Testis (tissue), 3 donors: ENCODE data around the gene LHX3. TPM values are rescaled to one million over a fixed set of nuclear protein-coding genes. Genes with fewer than 3 reads are reported as not detected.

Experiments
- DNase-seq: peaks from one replicate; pipeline ENCODE4 v3.0.0-alpha.2; 2019
- H3K27ac ChIP-seq, 2 donors: fragments of 200-600 bp; sonication (generic); one replicate each; pipeline ENCODE4 v1.5.1; 2019
- H3K27me3 ChIP-seq: fragments of 200-600 bp; sonication (generic); one replicate; pipeline ENCODE4 v1.5.1; 2019
- H3K36me3 ChIP-seq: fragments of 200-600 bp; sonication (generic); one replicate; pipeline ENCODE4 v1.5.1; 2017; ENCODE audit warnings: low read depth; ENCODE audit errors: missing control alignments
- H3K4me1 ChIP-seq: fragments of 200-600 bp; sonication (generic); one replicate; pipeline ENCODE4 v1.5.1; 2019
- H3K4me3 ChIP-seq, 2 donors: fragments of 200-600 bp; sonication (generic); one replicate each; pipeline ENCODE4 v1.5.1; 2017 to 2019
- H3K9me3 ChIP-seq: fragments of 200-600 bp; sonication (generic); one replicate; pipeline ENCODE4 v1.5.1; 2017
- POLR2A ChIP-seq: fragments of 450-650 bp; IDR thresholded peaks from one replicate; pipeline ENCODE4 v1.6.1; 2017; ENCODE audit warnings: antibody characterized with exemption, mild to moderate bottlenecking, moderate library complexity
- WGBS, 2 donors: methylation state at CpG; one replicate each; pipeline ENCODE4 v1.1.5; 2018; 5-methylcytosine and 5-hydroxymethylcytosine counted together
- intact Hi-C: fragments of 100-400 bp; cut with DNase I; formaldehyde crosslinking; loops from one replicate; pipeline ENCODE4 v1.15.1; 2023; ENCODE audit warnings: low total_unique reads
- polyA plus RNA-seq: library from polyadenylated mRNA; stranded (reverse); fragments of 350-450 nt; fragmentation: Illumina TruSeq; extraction: RNeasy Lipid Tissue Mini Kit (QIAGEN cat#74804); gene quantifications from one replicate; pipeline ENCODE4 v1.2.3, GENCODE V29; 2014; ENCODE audit warnings: low read depth, low replicate concordance; ENCODE audit not compliant: insufficient read depth
- total RNA-seq, 2 donors: library from RNA; depleted of rRNA; stranded (reverse); fragments of >200 nt; gene quantifications; one replicate each; pipeline ENCODE4 v1.2.3, GENCODE V29; 2016
- TF ChIP-seq, protein P1 (sequence below), 3 experiments: fragments of 450-650 bp in 2 of 3; fragments of 200-600 bp in 1 of 3; sonication (generic) in 1 of 3; IDR thresholded peaks; one replicate each; pipeline ENCODE4 v1.5.1; 2016 to 2019; ENCODE audit warnings: antibody characterized with exemption in 3 of 3, mild to moderate bottlenecking in 2 of 3, moderate library complexity in 1 of 3

Gene LHX3
- total and polyA plus RNA-seq, 3 donors from 2014 or later: 0.55 to 0.62 TPM; not detected in 1

- intact Hi-C loops: no loop called here
- 94 to 96% methylated on average over 22 to 30 of the region's 30 CpGs for WGBS, 2 donors
- Histone ChIP-seq H3K27me3 (no peaks in the 10 kb centered on the region), H3K9me3 (no peaks in the 10 kb centered on the region), H3K4me1 (no peaks in the 10 kb centered on the region), H3K27ac (no peak overlapping the region), H3K4me3 (no peak overlapping the region), H3K36me3 (no peaks in the 10 kb centered on the region)
- no peak for DNase-seq
- no peak for TF ChIP-seq POLR2A
- TF ChIP-seq, protein P1, sequence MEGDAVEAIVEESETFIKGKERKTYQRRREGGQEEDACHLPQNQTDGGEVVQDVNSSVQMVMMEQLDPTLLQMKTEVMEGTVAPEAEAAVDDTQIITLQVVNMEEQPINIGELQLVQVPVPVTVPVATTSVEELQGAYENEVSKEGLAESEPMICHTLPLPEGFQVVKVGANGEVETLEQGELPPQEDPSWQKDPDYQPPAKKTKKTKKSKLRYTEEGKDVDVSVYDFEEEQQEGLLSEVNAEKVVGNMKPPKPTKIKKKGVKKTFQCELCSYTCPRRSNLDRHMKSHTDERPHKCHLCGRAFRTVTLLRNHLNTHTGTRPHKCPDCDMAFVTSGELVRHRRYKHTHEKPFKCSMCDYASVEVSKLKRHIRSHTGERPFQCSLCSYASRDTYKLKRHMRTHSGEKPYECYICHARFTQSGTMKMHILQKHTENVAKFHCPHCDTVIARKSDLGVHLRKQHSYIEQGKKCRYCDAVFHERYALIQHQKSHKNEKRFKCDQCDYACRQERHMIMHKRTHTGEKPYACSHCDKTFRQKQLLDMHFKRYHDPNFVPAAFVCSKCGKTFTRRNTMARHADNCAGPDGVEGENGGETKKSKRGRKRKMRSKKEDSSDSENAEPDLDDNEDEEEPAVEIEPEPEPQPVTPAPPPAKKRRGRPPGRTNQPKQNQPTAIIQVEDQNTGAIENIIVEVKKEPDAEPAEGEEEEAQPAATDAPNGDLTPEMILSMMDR (IDR thresholded peaks at IDR 0.05): no peak
These were observed 19.1 kb upstream of the LHX3 start for GRCh38 chr9:136223871-136224640.

- 87 to 94% methylated on average over 5 to 13 of the region's 13 CpGs for WGBS, 2 donors
- Histone ChIP-seq H3K36me3 (no peaks in the 10 kb centered on the region), H3K27me3 (no peaks in the 10 kb centered on the region), H3K4me1 (no peaks in the 10 kb centered on the region), H3K4me3 (no peak overlapping the region), H3K9me3 (no peaks in the 10 kb centered on the region), H3K27ac (no peak overlapping the region)
- intact Hi-C loops: no loop called here
- no peak for DNase-seq
- no peak for TF ChIP-seq POLR2A
- TF ChIP-seq, protein P1 (IDR thresholded peaks at IDR 0.05): no peak
These were observed 18.0 kb upstream of the LHX3 start for GRCh38 chr9:136222906-136223285.

DNA sequence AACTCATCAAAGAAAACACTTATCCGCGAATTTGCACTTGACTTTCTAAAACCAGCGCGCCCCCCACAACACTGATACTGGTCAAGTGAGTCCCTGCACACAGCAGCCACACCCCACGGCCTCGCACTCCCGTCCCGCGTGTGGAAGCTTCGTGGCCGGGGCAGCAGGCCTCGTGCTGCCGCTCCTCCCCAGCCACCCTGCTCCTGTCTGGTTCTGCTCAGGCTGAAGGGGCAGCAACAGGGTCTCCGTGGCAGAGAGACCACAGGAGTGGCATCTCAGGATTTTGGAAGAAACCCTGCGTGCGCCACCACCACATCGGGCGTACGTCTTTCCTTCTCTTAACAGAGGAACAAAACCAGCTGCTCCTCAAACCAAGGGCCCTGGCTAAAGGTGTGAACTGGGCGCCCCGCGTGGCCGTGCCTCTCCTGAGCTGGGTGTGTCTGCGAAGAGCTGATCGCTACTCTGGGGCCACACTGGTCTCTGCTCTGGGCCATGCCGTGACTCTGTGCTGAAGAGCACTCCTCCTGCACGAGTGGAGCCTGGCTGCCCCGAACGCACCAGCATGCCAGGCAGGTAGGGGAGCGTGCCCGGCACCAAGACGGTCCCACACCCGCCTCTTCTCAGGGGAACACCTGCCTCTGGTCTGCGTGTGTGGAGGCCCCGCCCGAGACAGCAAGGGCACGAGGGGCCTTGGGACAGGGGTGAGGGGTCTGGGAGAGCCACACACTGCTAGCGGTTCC lies 17.4 kb upstream of the LHX3 start:
- Histone ChIP-seq H3K36me3 (no peaks in the 10 kb centered on the region), H3K27me3 (no peaks in the 10 kb centered on the region), H3K4me1 (no peaks in the 10 kb centered on the region), H3K9me3 (no peaks in the 10 kb centered on the region), H3K27ac (no peak overlapping the region), H3K4me3 (no peak overlapping the region)
- TF ChIP-seq, protein P1 (IDR thresholded peaks at IDR 0.05): no peak
- no peak for TF ChIP-seq POLR2A
- WGBS, 2 donors: 95 to 96% methylated on average over 25 to 38 of the region's 38 CpGs
- DNase-seq: no peak
- intact Hi-C loops: no loop called here

DNA sequence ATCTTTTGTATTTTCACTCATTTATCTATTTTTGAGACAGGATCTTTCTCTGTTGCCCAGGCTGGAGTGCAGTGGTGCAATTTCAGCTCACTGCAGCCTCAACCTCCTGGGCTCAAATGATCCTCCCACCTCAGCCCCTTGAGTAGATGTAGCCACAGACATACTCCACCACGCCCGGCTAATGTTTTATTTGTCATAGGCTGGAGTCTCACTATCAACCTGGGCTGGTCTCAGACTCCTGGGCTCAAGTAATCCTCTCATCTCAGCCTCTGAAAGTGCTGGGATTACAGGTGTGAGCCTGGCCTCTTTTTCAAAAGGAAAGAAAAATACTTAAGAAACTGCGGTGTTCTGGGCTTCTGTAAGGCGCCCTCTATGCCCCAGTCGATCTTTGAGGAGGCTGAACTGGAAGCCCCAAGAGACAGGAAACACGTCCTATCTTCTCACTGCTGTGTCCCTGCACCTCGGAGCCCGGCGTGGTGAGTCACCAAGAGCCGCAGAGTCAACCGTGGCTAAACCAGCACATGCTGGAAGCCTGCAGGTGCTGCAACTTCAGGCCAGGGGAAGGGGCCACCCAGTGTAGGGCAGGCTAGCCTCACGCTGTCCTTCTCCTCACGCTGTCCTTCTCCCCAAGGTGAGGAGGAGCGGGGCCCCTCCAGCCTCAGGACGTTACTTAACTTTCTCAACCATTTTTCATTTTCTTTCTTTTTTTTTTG lies 15.2 kb upstream of the LHX3 start:
- 88 to 94% methylated on average over 15 of the region's 15 CpGs for WGBS, 2 donors
- Histone ChIP-seq H3K27me3 (no peaks in the 10 kb centered on the region), H3K27ac (no peak overlapping the region), H3K4me3 (no peak overlapping the region), H3K4me1 (no peaks in the 10 kb centered on the region), H3K9me3 (no peaks in the 10 kb centered on the region), H3K36me3 (no peaks in the 10 kb centered on the region)
- intact Hi-C loops: no loop called here
- TF ChIP-seq, protein P1 (IDR thresholded peaks at IDR 0.05): no peak
- TF ChIP-seq POLR2A: no peak
- no peak for DNase-seq
